ENCODE results near the gene CNGA4.

CNGA4 gene

DNA sequence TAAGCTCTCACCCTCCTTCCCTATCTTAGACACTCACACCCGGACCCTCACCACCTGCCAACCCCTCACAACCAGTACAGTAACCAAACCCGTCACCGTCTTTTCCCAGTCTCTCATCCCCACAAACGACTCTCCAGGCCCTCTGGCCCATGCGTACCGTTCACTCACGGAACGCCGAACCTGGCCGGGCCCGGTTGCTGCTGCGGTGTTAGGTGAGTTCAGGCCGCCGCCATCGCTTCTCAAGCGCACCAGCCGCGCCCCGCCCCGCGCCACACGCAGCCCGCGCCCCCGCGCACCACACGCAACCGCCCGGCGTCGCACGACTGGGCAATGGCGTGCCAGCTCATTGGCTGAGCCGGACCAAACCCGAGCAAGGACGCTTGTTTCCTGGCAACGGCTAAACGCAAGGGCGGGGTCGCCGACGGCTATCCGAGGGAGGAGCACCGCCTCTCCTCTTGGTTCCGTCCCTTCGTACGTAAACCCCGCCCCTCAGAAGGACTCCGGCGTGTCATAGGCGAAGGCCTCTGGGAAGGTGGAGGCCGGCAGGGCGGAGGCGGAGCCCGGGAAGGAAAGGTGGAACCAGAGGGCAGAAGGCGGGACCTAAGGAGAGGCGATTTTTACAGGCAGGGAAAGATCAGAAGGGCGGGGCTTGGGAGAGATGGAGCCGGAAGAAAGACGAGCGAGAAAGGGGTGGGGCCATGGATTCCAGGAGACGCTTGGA lies 4.3 kb upstream of the CNGA4 start, which contains the start of gene FHIP1B:
TSS of gene FHIP1B (minus strand) at position 250 of the 721 bp plus-strand sequence. CDS start 10,120 bp downstream, outside the sequence.
- Histone ChIP-seq H3K9me2 (ENCODE audit: low read depth, low read length) (no peaks in the 10 kb centered on the region), H2AFZ (ENCODE audit: low read length) (peak within 1 kb of the TSS; percentile 77; the same call in 1 of the 2 replicates), H3K27me3 (ENCODE audit: insufficient read depth, low read length) (no peaks in the 10 kb centered on the region), H4K20me1 (ENCODE audit: insufficient read depth, low read length) (no peaks in the 10 kb centered on the region), H3K36me3 (ENCODE audit: insufficient read depth, low read length) (no peaks in the 10 kb centered on the region), H3F3A (ENCODE audit: insufficient read depth, low read length) (no peaks in the 10 kb centered on the region), H3K4me1 (ENCODE audit: insufficient read depth, low read length, severe bottlenecking) (peaks cover 32% of the 10 kb centered on the region), H3K79me2 (ENCODE audit: insufficient read depth, low read length) (peaks cover 15% of the 10 kb centered on the region), H3K9me3 (ENCODE audit: low read length) (no peaks in the 10 kb centered on the region), H3K4me3 (ENCODE audit: low read depth, low read length, poor library complexity, severe bottlenecking) (peak within 1 kb of the TSS; percentile 93), H3K9ac (ENCODE audit: low read length) (peak within 1 kb of the TSS; percentile 89), H3K27ac (ENCODE audit: low read depth, low read length, poor library complexity, severe bottlenecking) (no peak within 1 kb of the TSS), H3K4me2 (ENCODE audit: low read length) (peak within 1 kb of the TSS; percentile 94)
- TF ChIP-seq EZH2 (IDR thresholded peaks at IDR 0.05; ENCODE audit: borderline replicate concordance, low read length), result no peak
- TF ChIP-seq, protein P1, sequence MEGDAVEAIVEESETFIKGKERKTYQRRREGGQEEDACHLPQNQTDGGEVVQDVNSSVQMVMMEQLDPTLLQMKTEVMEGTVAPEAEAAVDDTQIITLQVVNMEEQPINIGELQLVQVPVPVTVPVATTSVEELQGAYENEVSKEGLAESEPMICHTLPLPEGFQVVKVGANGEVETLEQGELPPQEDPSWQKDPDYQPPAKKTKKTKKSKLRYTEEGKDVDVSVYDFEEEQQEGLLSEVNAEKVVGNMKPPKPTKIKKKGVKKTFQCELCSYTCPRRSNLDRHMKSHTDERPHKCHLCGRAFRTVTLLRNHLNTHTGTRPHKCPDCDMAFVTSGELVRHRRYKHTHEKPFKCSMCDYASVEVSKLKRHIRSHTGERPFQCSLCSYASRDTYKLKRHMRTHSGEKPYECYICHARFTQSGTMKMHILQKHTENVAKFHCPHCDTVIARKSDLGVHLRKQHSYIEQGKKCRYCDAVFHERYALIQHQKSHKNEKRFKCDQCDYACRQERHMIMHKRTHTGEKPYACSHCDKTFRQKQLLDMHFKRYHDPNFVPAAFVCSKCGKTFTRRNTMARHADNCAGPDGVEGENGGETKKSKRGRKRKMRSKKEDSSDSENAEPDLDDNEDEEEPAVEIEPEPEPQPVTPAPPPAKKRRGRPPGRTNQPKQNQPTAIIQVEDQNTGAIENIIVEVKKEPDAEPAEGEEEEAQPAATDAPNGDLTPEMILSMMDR (IDR thresholded peaks at IDR 0.05; ENCODE audit: low read length), result no peak

DNA sequence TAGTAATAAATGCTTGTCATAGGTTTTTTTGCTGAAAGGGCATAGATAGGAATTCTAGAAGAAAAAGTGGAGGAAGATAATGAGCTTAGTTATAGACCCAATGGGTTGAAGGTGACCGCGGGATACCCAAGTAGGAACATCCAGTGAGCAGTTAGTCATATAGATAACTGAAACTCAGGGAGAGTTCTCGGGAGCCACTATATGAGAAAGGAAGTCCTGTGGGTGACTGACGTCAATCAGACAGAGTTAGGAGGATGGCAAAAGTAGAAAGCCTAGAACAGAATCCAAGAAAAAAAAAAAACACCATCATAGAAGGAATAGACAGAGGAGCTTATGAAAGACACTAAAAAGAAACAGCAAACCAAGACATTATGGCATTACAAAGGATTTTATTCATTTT lies 1.6 kb upstream of the CNGA4 start:
- no peak overlapping the region for H3K4me3 ChIP-seq (ENCODE audit: low read depth, low read length, poor library complexity, severe bottlenecking)
- H3K27ac ChIP-seq (ENCODE audit: low read depth, low read length, poor library complexity, severe bottlenecking), result no peak overlapping the region
- H2AFZ ChIP-seq (ENCODE audit: low read length), result no peak overlapping the region
- no peaks in the 10 kb centered on the region for H3K27me3 ChIP-seq (ENCODE audit: insufficient read depth, low read length)
- TF ChIP-seq, protein P1 (IDR thresholded peaks at IDR 0.05; ENCODE audit: low read length), result no peak
- no peak for TF ChIP-seq EZH2 (IDR thresholded peaks at IDR 0.05; ENCODE audit: borderline replicate concordance, low read length)
- no peak overlapping the region for H3K4me2 ChIP-seq (ENCODE audit: low read length)
- H3K9ac ChIP-seq (ENCODE audit: low read length), result no peak overlapping the region
- H3K4me1 ChIP-seq (ENCODE audit: insufficient read depth, low read length, severe bottlenecking), result peaks cover 21% of the 10 kb centered on the region
- no peaks in the 10 kb centered on the region for H3K9me2 ChIP-seq (ENCODE audit: low read depth, low read length)
- no peaks in the 10 kb centered on the region for H4K20me1 ChIP-seq (ENCODE audit: insufficient read depth, low read length)
- H3K9me3 ChIP-seq (ENCODE audit: low read length), result no peaks in the 10 kb centered on the region
- H3K79me2 ChIP-seq (ENCODE audit: insufficient read depth, low read length), result peaks cover 14% of the 10 kb centered on the region
- no peaks in the 10 kb centered on the region for H3K36me3 ChIP-seq (ENCODE audit: insufficient read depth, low read length)
- H3F3A ChIP-seq (ENCODE audit: insufficient read depth, low read length), result no peaks in the 10 kb centered on the region

DNA sequence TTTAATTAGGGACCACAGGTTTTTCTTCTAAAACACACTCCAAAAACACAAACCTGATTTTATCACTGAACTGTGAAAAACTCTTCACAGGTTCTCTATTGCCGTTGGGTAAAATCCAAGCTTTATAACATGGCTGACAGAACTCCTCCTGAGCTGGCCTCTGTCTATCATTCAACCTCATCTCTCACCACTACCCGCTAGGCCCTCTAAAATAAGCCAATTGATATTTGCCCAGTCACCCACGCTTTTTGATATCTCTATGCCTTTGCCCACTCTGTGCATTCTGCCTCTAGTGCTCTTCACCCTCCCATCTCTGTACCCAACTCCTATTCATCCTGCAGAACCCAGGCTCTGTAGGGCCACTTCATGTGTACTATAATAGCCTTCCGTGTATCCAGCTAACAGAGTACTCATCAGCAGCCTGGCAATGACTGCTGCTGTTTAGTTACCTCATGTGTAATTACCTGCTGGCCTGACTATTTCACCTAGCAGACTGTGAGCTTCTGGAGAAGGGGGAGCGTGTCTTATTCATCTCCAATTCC lies 1.1 kb upstream of the CNGA4 start:
- no peak for TF ChIP-seq EZH2 (IDR thresholded peaks at IDR 0.05; ENCODE audit: borderline replicate concordance, low read length)
- TF ChIP-seq, protein P1 (IDR thresholded peaks at IDR 0.05; ENCODE audit: low read length), result no peak

More for the DNA sequence above, 1.1 kb upstream of the CNGA4 start:
- Histone ChIP-seq H3K27ac (ENCODE audit: low read depth, low read length, poor library complexity, severe bottlenecking) (no peak overlapping the region), H3K9me3 (ENCODE audit: low read length) (no peaks in the 10 kb centered on the region), H3K36me3 (ENCODE audit: insufficient read depth, low read length) (no peaks in the 10 kb centered on the region), H3K9ac (ENCODE audit: low read length) (no peak overlapping the region), H3K27me3 (ENCODE audit: insufficient read depth, low read length) (no peaks in the 10 kb centered on the region), H2AFZ (ENCODE audit: low read length) (no peak overlapping the region), H3K9me2 (ENCODE audit: low read depth, low read length) (no peaks in the 10 kb centered on the region), H3K4me2 (ENCODE audit: low read length) (no peak overlapping the region), H4K20me1 (ENCODE audit: insufficient read depth, low read length) (no peaks in the 10 kb centered on the region), H3K4me1 (ENCODE audit: insufficient read depth, low read length, severe bottlenecking) (peaks cover 19% of the 10 kb centered on the region), H3K4me3 (ENCODE audit: low read depth, low read length, poor library complexity, severe bottlenecking) (no peak overlapping the region), H3K79me2 (ENCODE audit: insufficient read depth, low read length) (peaks cover 11% of the 10 kb centered on the region), H3F3A (ENCODE audit: insufficient read depth, low read length) (no peaks in the 10 kb centered on the region)

Data from OCI-LY1 (cell line).